Measurements from ENCODE around the gene SRPX. TPM values are rescaled to one million over a fixed set of nuclear protein-coding genes. Genes with fewer than 3 reads are reported as not detected.
A peak's percentile ranks its signal among the peaks of the same experiment; 100 is the strongest.

Gene SRPX
- total RNA-seq, 2 donors from 2014 or later = 11.9 to 26.0 TPM

GRCh38 chrX:38214551-38215531, 5.8 kb downstream of the SRPX start:
- intact Hi-C loops (cut with DNase I, micrococcal nuclease) = no loop called here
- DNase-seq = no peak
- no peak for ATAC-seq

- ATAC-seq (no peak), DNase-seq (no peak)
- intact Hi-C loops (cut with DNase I, micrococcal nuclease) = no loop called here
Observed at GRCh38 chrX:38214044-38214443, 6.6 kb downstream of the SRPX start.

GRCh38 chrX:38211891-38212635, 8.6 kb downstream of the SRPX start:
- ATAC-seq (no peak), DNase-seq (no peak)
- intact Hi-C loops (cut with DNase I, micrococcal nuclease) = no loop called here

GRCh38 chrX:38206542-38206941, 14.1 kb downstream of the SRPX start:
- DNase-seq (no peak), ATAC-seq (no peak)
- intact Hi-C loops (cut with DNase I, micrococcal nuclease) = no loop called here

GRCh38 chrX:38206036-38206435, 14.6 kb downstream of the SRPX start:
- DNase-seq (no peak), ATAC-seq (no peak)
- intact Hi-C loops (cut with DNase I, micrococcal nuclease) = no loop called here

- intact Hi-C loops (cut with DNase I, micrococcal nuclease) = no loop called here
- DNase-seq (no peak), ATAC-seq (no peak)
Observed at GRCh38 chrX:38205039-38205438, 15.6 kb downstream of the SRPX start.

- DNase-seq = peak in 1 of 2 donors; percentile 25
- ATAC-seq = peak; percentile 34
- intact Hi-C loops (cut with DNase I, micrococcal nuclease) = no loop called here
Observed at GRCh38 chrX:38192007-38192810, 28.5 kb downstream of the SRPX start.

GRCh38 chrX:38189431-38190250, 31.0 kb downstream of the SRPX start:
- intact Hi-C loops (cut with DNase I, micrococcal nuclease) = no loop called here

GRCh38 chrX:38183596-38183995, 37.1 kb downstream of the SRPX start:
- intact Hi-C loops (cut with DNase I, micrococcal nuclease) = no loop called here
- DNase-seq = no peak
- no peak for ATAC-seq

More at GRCh38 chrX:38189431-38190250, 31.0 kb downstream of the SRPX start:
- DNase-seq = no peak
- no peak for ATAC-seq

- ATAC-seq (no peak), DNase-seq (no peak)
- intact Hi-C loops (cut with DNase I, micrococcal nuclease) = no loop called here
Observed at GRCh38 chrX:38181357-38181756, 39.3 kb downstream of the SRPX start.

GRCh38 chrX:38178396-38178795, 42.3 kb downstream of the SRPX start:
- intact Hi-C loops (cut with DNase I, micrococcal nuclease) = loop anchor here in 1 of 2 donors (10.0 kb wide), 1 partner anchor 424 kb away; no protein-coding TSS in a partner anchor
- ATAC-seq = no peak
- DNase-seq = no peak

- intact Hi-C loops (cut with DNase I, micrococcal nuclease) = loop anchor here in 1 of 2 donors (10.0 kb wide), 1 partner anchor 420 kb away; no protein-coding TSS in a partner anchor
- ATAC-seq (peak; percentile 90), DNase-seq (peak in 1 of 2 donors; percentile 23)
Observed at GRCh38 chrX:38175139-38175538, 45.5 kb downstream of the SRPX start.

GRCh38 chrX:38172596-38172995, 48.1 kb downstream of the SRPX start:
- ATAC-seq = no peak
- DNase-seq = no peak
- intact Hi-C loops (cut with DNase I, micrococcal nuclease) = loop anchor here in 1 of 2 donors (10.0 kb wide), 1 partner anchor 418 kb away; no protein-coding TSS in a partner anchor

GRCh38 chrX:38170556-38170955, 50.1 kb downstream of the SRPX start:
- intact Hi-C loops (cut with DNase I, micrococcal nuclease) = loop anchor here in 1 of 2 donors (10.0 kb wide), 1 partner anchor 416 kb away; no protein-coding TSS in a partner anchor
- ATAC-seq = no peak
- DNase-seq = no peak

- intact Hi-C loops (cut with DNase I, micrococcal nuclease) = no loop called here
- DNase-seq (peak in 1 of 2 donors; percentile 14), ATAC-seq (no peak)
Observed at GRCh38 chrX:38166478-38167083, 54.1 kb downstream of the SRPX start.

- ATAC-seq (peak; percentile 56), DNase-seq (no peak)
- intact Hi-C loops (cut with DNase I, micrococcal nuclease) = no loop called here
Observed at GRCh38 chrX:38165023-38165422, 55.6 kb downstream of the SRPX start.

GRCh38 chrX:38163193-38163592, 57.5 kb downstream of the SRPX start:
- intact Hi-C loops (cut with DNase I, micrococcal nuclease) = no loop called here
- ATAC-seq = no peak
- no peak for DNase-seq

Data from left colon (tissue), 2 donors.